ENCODE data around the gene STARD13. TPM values are rescaled to one million over a fixed set of nuclear protein-coding genes. Genes with fewer than 3 reads are reported as not detected.

Gene STARD13
- total RNA-seq, 2 experiments from 2014 or later: not detected

DNA sequence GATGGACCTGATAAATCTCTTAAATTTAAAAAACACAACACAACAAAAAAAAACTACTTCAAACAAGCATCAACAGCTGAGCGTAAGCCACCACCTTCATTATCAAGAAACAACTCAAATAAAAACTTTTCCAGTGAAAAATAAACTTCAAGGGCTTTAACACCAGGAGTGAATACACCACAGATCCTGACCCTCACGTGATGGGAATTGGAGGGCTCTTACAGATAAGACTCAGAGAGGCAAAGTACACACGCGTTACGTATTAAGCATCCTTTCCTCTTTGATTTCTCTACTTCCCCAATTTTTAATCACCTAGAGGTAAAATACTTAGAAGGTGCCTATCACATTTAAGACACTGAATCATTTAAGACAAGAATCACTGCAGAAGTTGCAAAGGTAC, 573 bp upstream of the STARD13 start:
- ATAC-seq: no peak
- TF ChIP-seq, protein P1, sequence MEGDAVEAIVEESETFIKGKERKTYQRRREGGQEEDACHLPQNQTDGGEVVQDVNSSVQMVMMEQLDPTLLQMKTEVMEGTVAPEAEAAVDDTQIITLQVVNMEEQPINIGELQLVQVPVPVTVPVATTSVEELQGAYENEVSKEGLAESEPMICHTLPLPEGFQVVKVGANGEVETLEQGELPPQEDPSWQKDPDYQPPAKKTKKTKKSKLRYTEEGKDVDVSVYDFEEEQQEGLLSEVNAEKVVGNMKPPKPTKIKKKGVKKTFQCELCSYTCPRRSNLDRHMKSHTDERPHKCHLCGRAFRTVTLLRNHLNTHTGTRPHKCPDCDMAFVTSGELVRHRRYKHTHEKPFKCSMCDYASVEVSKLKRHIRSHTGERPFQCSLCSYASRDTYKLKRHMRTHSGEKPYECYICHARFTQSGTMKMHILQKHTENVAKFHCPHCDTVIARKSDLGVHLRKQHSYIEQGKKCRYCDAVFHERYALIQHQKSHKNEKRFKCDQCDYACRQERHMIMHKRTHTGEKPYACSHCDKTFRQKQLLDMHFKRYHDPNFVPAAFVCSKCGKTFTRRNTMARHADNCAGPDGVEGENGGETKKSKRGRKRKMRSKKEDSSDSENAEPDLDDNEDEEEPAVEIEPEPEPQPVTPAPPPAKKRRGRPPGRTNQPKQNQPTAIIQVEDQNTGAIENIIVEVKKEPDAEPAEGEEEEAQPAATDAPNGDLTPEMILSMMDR (IDR thresholded peaks at IDR 0.05): no peak
- CTCF ChIA-PET: interaction anchor here (0.9 kb wide), 1 partner anchor 14 kb away, joined by 3 read pairs; no protein-coding TSS in a partner anchor
- Mint-ChIP-seq H3K4me1 (ENCODE audit: low read depth) (peaks cover 19% of the 10 kb centered on the region), H3K9me3 (no peaks in the 10 kb centered on the region), H3K36me3 (ENCODE audit: low read depth) (no peaks in the 10 kb centered on the region), H3K27ac (no peak overlapping the region), H3K27me3 (peaks cover 46% of the 10 kb centered on the region), H3K4me3 (peak overlapping the region; percentile 56)
- DNase-seq: no peak
- intact Hi-C loops (cut with micrococcal nuclease): no loop called here
- POLR2A ChIA-PET: no interaction called here

DNA sequence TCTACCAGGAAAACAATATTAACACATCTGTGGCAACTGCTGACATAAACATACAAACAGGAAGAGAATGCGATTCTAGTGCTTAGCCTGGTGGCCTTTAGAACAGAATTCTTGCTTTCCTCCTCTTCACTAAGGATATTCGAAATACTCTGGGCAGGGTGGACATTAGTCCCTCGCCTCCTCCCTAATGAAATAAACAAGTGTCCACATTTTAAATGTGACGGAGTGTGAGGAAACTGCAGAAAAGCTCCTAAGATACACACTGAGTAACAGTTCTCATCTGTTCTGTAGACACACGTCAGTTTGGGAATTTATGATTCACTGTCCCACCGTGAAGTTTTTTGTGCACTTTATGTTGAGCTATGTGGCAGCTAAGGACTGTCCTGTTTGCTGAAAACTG, 639 bp downstream of the STARD13 start:
- Mint-ChIP-seq H3K27ac (no peak overlapping the region), H3K36me3 (ENCODE audit: low read depth) (no peaks in the 10 kb centered on the region), H3K27me3 (peaks cover 46% of the 10 kb centered on the region), H3K4me1 (ENCODE audit: low read depth) (peaks cover 19% of the 10 kb centered on the region), H3K9me3 (no peaks in the 10 kb centered on the region), H3K4me3 (peak overlapping the region; percentile 56)
- intact Hi-C loops (cut with micrococcal nuclease): no loop called here
- DNase-seq (no peak), ATAC-seq (no peak)
- TF ChIP-seq, protein P1 (IDR thresholded peaks at IDR 0.05): no peak
- CTCF ChIA-PET: interaction anchor here (0.6 to 1.1 kb wide), 2 partner anchors 64 to 336 kb away, joined by 3 read pairs; no protein-coding TSS in a partner anchor
- POLR2A ChIA-PET: interaction anchor here (0.6 kb wide), 1 partner anchor 595 kb away, joined by 3 read pairs; no protein-coding TSS in a partner anchor

DNA sequence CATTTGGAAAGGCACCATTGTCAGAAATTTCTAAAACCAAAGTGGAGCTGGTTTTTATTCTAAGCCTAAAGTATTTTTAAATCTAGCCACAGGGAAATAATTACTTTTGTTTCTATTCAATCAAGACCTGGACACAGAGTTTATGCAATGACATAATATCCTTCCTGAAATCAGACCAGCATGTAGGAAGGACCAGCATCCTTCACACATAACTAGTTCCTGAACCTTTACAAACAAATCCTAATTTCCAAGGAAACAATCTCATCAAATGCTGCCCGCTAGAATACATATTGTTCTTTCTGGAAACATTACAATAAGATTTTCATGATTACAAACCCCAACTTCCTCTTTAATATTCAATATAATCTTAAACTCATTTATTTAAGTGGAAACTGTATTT, 1.5 kb downstream of the STARD13 start:
- DNase-seq (no peak), ATAC-seq (no peak)
- peaks cover 44% of the 10 kb centered on the region for H3K27me3 Mint-ChIP-seq
- H3K27ac Mint-ChIP-seq: no peak overlapping the region
- no peaks in the 10 kb centered on the region for H3K9me3 Mint-ChIP-seq
- peaks cover 19% of the 10 kb centered on the region for H3K4me1 Mint-ChIP-seq (ENCODE audit: low read depth)
- ChIA-PET CTCF (no interaction called here), POLR2A (no interaction called here)
- TF ChIP-seq, protein P1 (IDR thresholded peaks at IDR 0.05): no peak
- no peaks in the 10 kb centered on the region for H3K36me3 Mint-ChIP-seq (ENCODE audit: low read depth)
- intact Hi-C loops (cut with micrococcal nuclease): no loop called here
- no peak overlapping the region for H3K4me3 Mint-ChIP-seq

DNA sequence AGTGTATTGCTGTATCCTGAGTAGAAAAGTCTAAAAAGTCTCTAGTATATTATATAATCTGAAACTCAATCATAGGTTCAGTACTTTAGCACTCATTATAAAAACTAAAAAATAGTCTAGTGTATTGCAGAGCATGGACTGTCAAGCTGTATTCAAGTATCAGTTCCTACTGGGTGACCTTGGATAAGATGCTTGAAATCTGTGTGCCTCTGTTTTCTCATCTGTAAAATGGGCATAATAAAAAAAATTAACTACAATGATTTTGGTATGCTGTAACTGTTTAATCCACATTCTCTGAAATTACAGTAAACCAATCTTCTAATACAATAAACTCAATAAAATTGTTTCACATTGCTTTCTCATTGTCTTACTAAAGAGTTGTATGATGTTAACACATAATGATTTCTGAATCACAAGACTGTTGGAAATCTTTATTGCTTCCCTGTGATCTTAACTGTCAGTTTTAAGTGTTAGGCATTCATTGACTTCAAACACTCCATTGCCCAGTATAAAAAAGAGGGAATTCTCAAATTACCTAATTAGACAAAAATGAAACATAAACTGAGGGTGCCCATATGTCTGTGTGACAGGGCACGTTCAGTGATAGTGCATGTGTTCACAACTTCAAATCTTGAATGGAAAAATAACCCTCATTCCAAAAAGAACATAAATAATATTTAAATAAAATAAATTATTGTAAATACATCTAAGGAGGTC, 2.2 kb downstream of the STARD13 start:
- ChIA-PET POLR2A (no interaction called here), CTCF (no interaction called here)
- DNase-seq: no peak
- no peak overlapping the region for H3K27ac Mint-ChIP-seq
- no peaks in the 10 kb centered on the region for H3K36me3 Mint-ChIP-seq (ENCODE audit: low read depth)
- H3K9me3 Mint-ChIP-seq: no peaks in the 10 kb centered on the region
- no peak overlapping the region for H3K4me3 Mint-ChIP-seq
- intact Hi-C loops (cut with micrococcal nuclease): no loop called here
- H3K4me1 Mint-ChIP-seq (ENCODE audit: low read depth): peaks cover 19% of the 10 kb centered on the region
- no peak for ATAC-seq
- peaks cover 45% of the 10 kb centered on the region for H3K27me3 Mint-ChIP-seq
- TF ChIP-seq, protein P1 (IDR thresholded peaks at IDR 0.05): no peak

DNA sequence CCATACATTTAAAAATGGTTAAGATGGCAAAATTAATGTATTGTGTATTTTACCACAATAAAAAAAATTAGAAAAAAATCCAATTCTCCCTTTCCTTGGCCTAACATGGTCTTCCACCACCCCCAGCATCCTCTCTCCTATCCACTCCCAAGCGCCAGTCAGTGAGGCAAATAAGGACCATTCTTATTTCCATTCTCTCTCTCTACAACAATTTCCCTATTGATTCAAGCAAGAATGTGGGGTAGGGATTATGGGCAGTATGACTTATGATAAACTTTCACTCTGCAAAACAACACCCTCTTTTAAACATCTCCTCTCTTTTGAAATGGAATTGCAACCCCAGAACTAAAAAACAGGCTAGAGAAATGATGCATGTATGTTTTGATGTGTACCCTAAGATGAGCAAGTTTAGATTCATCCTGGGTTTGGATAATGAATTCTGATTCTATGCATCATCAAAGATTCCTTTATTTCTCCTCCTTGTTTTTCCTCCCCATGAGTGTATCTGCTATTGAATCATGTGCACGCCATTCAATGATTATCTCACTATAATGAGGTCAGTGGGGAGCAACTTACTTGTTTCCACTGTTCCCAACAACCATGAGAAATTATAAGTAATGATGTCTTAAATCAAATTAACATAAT, 3.5 kb downstream of the STARD13 start:
- CTCF ChIA-PET: no interaction called here
- DNase-seq (no peak), ATAC-seq (no peak)
- Mint-ChIP-seq H3K4me3 (no peak overlapping the region), H3K9me3 (no peaks in the 10 kb centered on the region), H3K27ac (no peak overlapping the region), H3K4me1 (ENCODE audit: low read depth) (peaks cover 19% of the 10 kb centered on the region), H3K36me3 (ENCODE audit: low read depth) (no peaks in the 10 kb centered on the region), H3K27me3 (peaks cover 36% of the 10 kb centered on the region)
- POLR2A ChIA-PET: no interaction called here
- TF ChIP-seq, protein P1 (IDR thresholded peaks at IDR 0.05): no peak
- intact Hi-C loops (cut with micrococcal nuclease): no loop called here
